Renal cortical epithelial cell (primary cell): Measurements from ENCODE around the gene DNAJA1. TPM values are rescaled to one million over a fixed set of nuclear protein-coding genes. Genes with fewer than 3 reads are reported as not detected.
A peak's percentile ranks its signal among the peaks of the same experiment; 100 is the strongest.
"Not testable (repeated sequence)": the region's sequence is repeated elsewhere in the genome, so short reads cannot be mapped to it uniquely, and the experiment has no call there.

ENCODE experiments used
- DNase-seq: peaks from one replicate; pipeline ENCODE4 v3.0.0-alpha.2; 2011; ENCODE audit warnings: low read depth
- total RNA-seq: library from RNA; depleted of rRNA; stranded (reverse); fragments of >200 nt; gene quantifications from 2 replicates; pipeline ENCODE4 v1.2.3, GENCODE V29; 2014

DNAJA1 gene
- total RNA-seq = 130 and 185 TPM in 2 replicates

- DNase-seq = peak; percentile 72
Measured at GRCh38 chr9:33024966-33025571, at the start of gene DNAJA1. DNAJA1 (plus strand) TSS chr9:33025273; CDS start chr9:33026485, 1,212 bp downstream.

- DNase-seq = no peak
Measured at GRCh38 chr9:32978051-32978450, 47.0 kb upstream of the DNAJA1 start.

GRCh38 chr9:32986971-32987370, 38.1 kb upstream of the DNAJA1 start:
- peak; percentile 7 for DNase-seq

- no peak for DNase-seq
Measured at GRCh38 chr9:32989660-32990059, 35.4 kb upstream of the DNAJA1 start.

DNA sequence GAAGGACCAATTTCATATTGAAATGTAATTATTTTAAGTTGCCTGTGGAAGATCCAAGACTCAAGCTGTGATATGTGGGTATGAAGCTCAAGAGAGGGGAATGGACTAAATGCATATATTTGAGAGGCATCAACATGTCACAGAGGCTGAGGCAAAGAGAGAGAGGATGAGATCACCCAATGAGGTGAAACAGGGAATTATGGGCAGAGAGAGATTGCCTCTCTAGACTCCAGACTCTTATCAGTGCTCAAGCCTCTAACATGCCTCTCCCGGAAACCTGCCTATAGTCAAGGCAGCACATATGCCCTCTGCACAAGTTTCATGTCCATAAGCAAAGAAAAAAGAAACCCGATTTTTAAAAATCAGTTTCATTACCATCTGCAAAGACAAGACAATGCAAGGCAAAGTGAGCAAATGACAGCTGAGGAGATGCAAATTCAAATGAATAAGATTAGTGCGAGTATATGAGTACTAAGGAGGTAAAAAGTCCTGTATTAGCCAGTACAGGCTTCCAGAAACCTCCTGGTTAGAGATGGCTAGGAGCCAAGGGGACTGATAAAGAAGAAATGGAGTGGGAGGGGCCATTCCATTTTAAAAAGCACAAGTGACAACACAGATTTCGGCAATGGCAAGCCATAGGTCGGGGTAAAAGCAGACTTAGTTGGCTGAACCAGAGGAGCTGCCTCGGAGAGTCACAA, 33.0 kb upstream of the DNAJA1 start:
- no peak for DNase-seq

- peak; percentile 67 for DNase-seq
Measured at GRCh38 chr9:32992595-32993238, 32.4 kb upstream of the DNAJA1 start.

GRCh38 chr9:33000682-33001055, 24.4 kb upstream of the DNAJA1 start:
- DNase-seq = peak; percentile 8

GRCh38 chr9:33005335-33005734, 19.7 kb upstream of the DNAJA1 start:
- not testable (repeated sequence) for DNase-seq

DNA sequence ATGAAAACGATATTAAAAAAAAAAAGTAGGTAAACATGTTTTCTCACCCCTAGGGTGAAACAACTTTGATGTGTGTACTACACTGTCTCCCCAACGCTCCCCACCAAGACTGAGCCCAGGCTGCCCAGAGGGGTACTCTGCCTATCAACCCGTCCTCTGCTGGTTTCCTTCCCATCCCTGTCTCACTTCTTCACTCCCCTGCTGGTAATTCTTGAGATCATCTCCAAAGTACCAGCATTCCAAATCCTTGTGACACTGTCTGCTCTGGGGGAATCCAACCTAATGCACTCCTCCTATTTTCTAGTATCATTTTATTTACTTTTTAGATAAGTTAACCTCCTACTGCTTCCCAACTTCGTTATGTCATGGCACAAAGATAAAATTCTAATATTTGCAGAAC, 17.3 kb upstream of the DNAJA1 start:
- DNase-seq = no peak

- DNase-seq = no peak
Measured at GRCh38 chr9:33011831-33012230, 13.2 kb upstream of the DNAJA1 start.

GRCh38 chr9:33012328-33013069, 12.6 kb upstream of the DNAJA1 start:
- no peak for DNase-seq

- no peak for DNase-seq
Measured at GRCh38 chr9:33013962-33014664, 11.0 kb upstream of the DNAJA1 start.

GRCh38 chr9:33014665-33015014, 10.4 kb upstream of the DNAJA1 start:
- DNase-seq = no peak

DNA sequence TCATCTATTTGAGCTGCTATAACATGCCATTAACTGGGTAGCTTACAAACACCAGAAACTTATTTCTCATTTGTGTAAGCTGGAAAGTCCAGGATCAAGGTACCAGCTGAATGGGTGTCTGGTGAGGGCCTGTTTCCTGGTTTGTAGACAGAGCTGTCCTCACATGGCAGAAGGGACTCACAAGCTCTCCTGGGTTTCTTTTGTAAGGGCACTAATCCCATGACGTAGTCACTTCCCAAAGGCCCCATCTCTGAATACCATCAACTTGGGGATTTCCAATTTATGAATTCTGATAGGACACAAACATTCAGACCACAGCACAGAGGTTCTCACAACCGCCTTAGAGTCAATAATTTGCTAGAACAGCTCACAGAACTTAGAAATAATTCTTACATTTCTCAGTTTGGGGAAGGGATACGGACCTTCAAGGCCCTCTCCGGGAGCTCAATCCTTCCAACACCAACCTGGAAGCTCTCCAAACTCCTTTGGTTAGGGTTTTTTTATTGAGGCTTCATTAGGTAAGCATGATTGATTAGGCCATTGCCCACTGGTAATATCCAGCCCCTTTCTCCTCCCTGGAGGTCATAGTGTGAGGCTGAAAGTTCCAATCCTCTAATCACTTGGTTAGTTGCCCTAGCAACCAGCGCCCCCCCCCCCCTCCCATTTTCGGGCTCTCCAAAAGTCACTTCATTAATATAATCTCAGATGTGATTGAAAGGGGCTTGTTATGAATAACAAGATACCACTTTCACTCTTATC, 7.6 kb upstream of the DNAJA1 start:
- DNase-seq = peak; percentile 20

DNA sequence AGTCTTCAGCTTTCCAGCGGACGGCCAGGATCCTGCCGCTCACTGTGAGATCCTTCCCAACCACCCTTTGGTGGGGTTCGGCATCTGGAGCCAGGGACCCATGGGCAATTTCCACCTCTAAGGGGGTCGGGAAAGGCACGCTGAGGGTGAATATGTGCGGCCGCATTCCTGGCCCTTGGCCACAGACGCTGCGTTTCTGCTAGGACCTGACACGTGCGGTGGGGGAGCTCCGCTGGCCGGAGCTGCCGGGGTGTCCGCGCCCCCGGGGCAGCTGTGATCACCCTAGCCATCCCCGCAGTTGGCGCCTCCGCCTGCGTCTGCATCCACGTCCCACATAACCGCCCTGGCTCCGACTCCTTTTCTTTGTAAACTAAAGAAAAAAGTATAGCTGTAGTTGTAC, 5.3 kb upstream of the DNAJA1 start:
- DNase-seq = no peak

- no peak for DNase-seq
Measured at GRCh38 chr9:33022303-33022702, 2.8 kb upstream of the DNAJA1 start.

DNA sequence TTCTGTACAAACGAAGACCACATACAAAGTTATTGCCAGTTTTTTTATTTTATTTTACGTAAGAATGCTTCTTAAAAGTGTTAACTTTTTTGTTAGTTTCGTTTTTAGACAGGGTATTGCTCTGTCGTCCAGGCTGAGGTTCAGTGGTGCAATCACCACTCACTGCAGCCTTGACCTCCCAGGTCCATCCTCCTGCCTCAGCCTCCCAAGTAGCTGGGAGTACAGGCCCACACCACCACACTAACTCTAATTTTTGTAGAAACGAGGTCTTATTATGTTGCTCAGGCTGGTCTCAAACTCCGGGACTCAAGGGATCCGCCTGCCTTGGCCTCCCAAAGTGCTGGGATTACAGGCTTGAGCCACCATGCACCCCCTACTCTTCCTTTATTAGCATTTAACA, 2.3 kb upstream of the DNAJA1 start:
- no peak for DNase-seq

GRCh38 chr9:33023661-33024060, 1.4 kb upstream of the DNAJA1 start:
- no peak for DNase-seq

DNA sequence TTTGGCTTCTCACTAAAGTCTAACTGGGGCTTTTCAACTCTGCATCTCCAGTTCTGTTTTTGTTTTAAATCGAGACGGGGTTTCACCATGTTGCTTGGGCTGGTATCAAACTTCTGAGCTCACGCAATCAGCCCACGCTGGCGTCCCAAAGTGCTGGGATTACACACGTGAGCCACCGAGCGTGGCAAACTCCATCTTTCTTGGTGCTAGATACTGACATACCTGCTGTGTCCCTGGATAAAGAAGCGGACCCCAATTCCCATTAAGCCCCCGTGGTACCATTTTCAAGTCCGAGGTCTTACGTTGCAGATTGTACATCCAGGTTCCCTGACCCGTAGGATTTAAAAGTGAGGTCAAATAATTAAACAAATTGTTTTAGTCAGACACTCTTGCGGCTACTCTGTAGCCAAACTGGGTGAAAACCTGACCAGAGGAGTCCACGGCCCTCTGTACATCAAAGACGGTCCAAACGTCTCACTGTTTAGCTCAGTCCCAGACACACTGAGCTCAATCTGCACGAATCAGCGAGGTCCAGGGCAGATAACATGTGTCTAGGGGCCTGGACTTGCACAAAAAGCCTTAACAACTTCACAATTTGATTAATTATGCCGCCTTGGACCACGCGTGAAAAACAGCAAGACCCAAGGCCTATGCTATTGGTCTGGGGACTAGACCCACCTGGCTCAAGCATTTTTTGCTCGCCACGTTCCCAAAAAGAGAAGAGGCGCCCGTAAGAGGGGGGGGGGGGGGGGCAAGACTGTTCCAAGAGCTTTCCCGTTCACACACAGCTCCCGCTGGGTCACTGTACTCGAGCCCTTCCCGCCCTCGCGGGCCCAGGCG, 727 bp upstream of the DNAJA1 start:
- DNase-seq = peak; percentile 21
